ENCODE measurements around the gene ITPKA.

DNA sequence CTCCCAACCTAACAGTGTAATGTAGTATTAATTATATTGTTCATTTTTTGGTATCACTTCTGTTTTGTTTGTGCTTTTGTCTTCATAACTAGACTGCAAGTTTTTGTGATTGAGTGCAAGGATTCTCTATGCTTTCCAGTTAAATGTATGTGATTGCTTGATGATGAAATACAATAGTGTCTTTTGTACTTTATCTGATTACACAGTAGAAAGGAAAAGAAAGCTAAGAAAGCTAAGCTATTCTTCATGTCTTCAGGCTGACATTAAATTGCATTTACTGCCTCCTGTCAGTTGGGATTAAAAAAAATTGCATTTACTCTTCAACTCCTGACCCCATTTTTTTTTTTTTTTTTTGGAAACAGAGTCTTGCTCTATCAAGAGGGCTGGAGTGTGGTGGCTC is 48.3 kb upstream of the ITPKA start:
- TF ChIP-seq, protein P1, sequence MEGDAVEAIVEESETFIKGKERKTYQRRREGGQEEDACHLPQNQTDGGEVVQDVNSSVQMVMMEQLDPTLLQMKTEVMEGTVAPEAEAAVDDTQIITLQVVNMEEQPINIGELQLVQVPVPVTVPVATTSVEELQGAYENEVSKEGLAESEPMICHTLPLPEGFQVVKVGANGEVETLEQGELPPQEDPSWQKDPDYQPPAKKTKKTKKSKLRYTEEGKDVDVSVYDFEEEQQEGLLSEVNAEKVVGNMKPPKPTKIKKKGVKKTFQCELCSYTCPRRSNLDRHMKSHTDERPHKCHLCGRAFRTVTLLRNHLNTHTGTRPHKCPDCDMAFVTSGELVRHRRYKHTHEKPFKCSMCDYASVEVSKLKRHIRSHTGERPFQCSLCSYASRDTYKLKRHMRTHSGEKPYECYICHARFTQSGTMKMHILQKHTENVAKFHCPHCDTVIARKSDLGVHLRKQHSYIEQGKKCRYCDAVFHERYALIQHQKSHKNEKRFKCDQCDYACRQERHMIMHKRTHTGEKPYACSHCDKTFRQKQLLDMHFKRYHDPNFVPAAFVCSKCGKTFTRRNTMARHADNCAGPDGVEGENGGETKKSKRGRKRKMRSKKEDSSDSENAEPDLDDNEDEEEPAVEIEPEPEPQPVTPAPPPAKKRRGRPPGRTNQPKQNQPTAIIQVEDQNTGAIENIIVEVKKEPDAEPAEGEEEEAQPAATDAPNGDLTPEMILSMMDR (optimal IDR thresholded peaks at IDR 0.05 in 1 of 3, IDR thresholded peaks at IDR 0.05 in 1 of 3, conservative IDR thresholded peaks at IDR 0.05 in 1 of 3; ENCODE audit: extremely low read depth in 1 of 3, insufficient read depth in 2 of 3, low read length in 3 of 3) = no peak
- TF ChIP-seq EZH2 (IDR thresholded peaks at IDR 0.05; ENCODE audit: low read length) = no peak

All from keratinocyte (primary cell).